ENCODE measurements around the gene KNOP1. TPM values are rescaled to one million over a fixed set of nuclear protein-coding genes. Genes with fewer than 3 reads are reported as not detected.

The KNOP1 gene
- total RNA-seq, 2 experiments from 2014 or later = 27.8 to 28.6 TPM

DNA sequence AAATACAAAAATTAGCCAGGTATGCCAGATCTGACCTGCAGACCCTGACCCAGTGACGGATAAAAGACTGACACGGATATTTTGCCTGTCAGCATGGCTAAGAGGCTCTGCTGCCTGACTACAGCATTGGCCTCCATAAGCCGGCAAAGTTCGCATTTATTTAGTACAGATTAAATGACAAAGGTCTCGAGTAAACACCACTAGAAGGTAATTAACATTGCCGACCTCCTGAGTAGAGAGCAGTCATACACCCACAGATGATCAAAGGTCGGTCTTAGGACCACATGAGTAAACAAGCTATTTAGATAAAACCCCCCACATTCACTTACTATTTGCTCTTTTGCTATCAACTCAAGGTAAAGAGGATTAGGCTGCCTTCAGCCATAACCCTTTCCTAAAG, 55.7 kb downstream of the KNOP1 start:
- TF ChIP-seq, protein P1, sequence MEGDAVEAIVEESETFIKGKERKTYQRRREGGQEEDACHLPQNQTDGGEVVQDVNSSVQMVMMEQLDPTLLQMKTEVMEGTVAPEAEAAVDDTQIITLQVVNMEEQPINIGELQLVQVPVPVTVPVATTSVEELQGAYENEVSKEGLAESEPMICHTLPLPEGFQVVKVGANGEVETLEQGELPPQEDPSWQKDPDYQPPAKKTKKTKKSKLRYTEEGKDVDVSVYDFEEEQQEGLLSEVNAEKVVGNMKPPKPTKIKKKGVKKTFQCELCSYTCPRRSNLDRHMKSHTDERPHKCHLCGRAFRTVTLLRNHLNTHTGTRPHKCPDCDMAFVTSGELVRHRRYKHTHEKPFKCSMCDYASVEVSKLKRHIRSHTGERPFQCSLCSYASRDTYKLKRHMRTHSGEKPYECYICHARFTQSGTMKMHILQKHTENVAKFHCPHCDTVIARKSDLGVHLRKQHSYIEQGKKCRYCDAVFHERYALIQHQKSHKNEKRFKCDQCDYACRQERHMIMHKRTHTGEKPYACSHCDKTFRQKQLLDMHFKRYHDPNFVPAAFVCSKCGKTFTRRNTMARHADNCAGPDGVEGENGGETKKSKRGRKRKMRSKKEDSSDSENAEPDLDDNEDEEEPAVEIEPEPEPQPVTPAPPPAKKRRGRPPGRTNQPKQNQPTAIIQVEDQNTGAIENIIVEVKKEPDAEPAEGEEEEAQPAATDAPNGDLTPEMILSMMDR (IDR thresholded peaks at IDR 0.05) = no peak
- Mint-ChIP-seq H3K4me3 (no peak overlapping the region), H3K36me3 (ENCODE audit: low read depth) (peaks cover 29% of the 10 kb centered on the region), H3K9me3 (peaks cover 3% of the 10 kb centered on the region), H3K27ac (no peak overlapping the region), H3K4me1 (ENCODE audit: low read depth) (peaks cover 5% of the 10 kb centered on the region), H3K27me3 (no peaks in the 10 kb centered on the region)
- ATAC-seq (no peak), DNase-seq (no peak)
- intact Hi-C loops (cut with micrococcal nuclease) = no loop called here
- CTCF ChIA-PET = interaction anchor here (0.8 to 1.0 kb wide), 2 partner anchors 10 to 26 kb away, joined by 3 read pairs; no protein-coding TSS in a partner anchor
- POLR2A ChIA-PET = interaction anchor here (0.6 kb wide), 1 partner anchor 26 kb away, joined by 3 read pairs; no protein-coding TSS in a partner anchor

DNA sequence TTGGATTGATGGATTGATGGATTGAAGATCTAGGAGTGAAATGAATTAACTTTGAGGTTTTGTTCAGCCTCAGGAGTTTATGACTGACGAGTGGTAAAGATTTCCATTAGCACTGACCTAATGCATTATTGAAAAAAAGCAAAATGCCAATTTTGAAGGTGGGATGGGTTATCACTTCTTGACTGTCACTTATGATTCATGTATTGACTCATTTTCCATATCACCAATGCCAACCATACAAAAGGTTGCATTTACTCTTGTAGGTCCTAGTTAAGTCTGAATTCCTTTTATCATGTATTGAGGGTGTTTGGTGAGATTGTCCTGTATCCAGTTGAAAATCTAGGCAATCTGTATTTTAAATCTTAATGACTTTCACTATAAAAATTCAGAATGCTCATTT, 57.6 kb downstream of the KNOP1 start:
- POLR2A ChIA-PET = no interaction called here
- Mint-ChIP-seq H3K36me3 (ENCODE audit: low read depth) (peaks cover 29% of the 10 kb centered on the region), H3K9me3 (peaks cover 3% of the 10 kb centered on the region), H3K27ac (no peak overlapping the region), H3K4me1 (ENCODE audit: low read depth) (peaks cover 5% of the 10 kb centered on the region), H3K4me3 (no peak overlapping the region), H3K27me3 (no peaks in the 10 kb centered on the region)
- TF ChIP-seq, protein P1 (IDR thresholded peaks at IDR 0.05) = no peak
- CTCF ChIA-PET = no interaction called here
- ATAC-seq (peak; percentile 71), DNase-seq (no peak)
- intact Hi-C loops (cut with micrococcal nuclease) = no loop called here

DNA sequence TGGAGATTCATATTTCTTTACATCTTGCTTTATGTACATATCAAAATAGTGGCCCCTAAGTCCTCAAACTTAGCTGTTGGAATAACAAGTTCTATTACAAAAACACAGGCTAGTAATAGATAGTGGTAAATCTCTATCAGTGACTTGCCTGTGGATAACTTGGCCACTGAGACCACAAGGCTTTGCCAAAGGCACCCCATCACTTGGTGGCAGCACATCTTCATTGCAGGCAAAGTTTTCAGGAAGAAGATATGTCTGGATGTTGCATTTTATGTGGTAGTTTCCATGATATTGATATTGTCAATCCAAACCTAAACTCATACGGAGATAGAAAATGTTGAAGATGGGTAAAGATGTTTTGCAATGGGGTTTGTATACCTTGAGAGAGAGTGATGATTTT, 58.5 kb downstream of the KNOP1 start:
- POLR2A ChIA-PET = no interaction called here
- DNase-seq (no peak), ATAC-seq (no peak)
- CTCF ChIA-PET = no interaction called here
- Mint-ChIP-seq H3K27me3 (no peaks in the 10 kb centered on the region), H3K36me3 (ENCODE audit: low read depth) (peaks cover 30% of the 10 kb centered on the region), H3K4me3 (no peak overlapping the region), H3K9me3 (no peaks in the 10 kb centered on the region), H3K27ac (no peak overlapping the region), H3K4me1 (ENCODE audit: low read depth) (peaks cover 5% of the 10 kb centered on the region)
- TF ChIP-seq, protein P1 (IDR thresholded peaks at IDR 0.05) = no peak
- intact Hi-C loops (cut with micrococcal nuclease) = no loop called here

DNA sequence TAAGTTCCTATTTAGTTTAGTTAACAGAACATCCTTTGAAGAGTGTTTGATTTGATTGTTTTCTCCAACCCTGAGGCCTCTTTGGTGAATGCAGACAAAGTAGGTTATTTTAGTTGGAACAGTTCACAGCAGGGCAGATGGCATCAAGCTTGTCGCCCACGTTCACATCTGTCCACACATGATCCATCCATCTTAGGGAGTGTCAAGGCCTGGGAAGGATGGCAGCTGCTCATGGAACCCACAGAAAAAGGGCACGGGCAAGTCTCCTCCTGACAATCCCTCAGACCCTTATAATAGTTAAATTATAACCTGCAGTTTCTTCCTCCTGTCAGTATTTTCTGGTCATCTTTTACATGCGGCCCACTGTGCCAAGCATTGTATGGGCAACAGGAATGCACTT, 60.2 kb downstream of the KNOP1 start:
- Mint-ChIP-seq H3K36me3 (ENCODE audit: low read depth) (peaks cover 32% of the 10 kb centered on the region), H3K9me3 (no peaks in the 10 kb centered on the region), H3K4me1 (ENCODE audit: low read depth) (peaks cover 5% of the 10 kb centered on the region), H3K27me3 (no peaks in the 10 kb centered on the region), H3K27ac (no peak overlapping the region), H3K4me3 (no peak overlapping the region)
- no peak for DNase-seq
- CTCF ChIA-PET = no interaction called here
- ATAC-seq = no peak
- POLR2A ChIA-PET = no interaction called here
- TF ChIP-seq, protein P1 (IDR thresholded peaks at IDR 0.05) = no peak
- intact Hi-C loops (cut with micrococcal nuclease) = no loop called here

DNA sequence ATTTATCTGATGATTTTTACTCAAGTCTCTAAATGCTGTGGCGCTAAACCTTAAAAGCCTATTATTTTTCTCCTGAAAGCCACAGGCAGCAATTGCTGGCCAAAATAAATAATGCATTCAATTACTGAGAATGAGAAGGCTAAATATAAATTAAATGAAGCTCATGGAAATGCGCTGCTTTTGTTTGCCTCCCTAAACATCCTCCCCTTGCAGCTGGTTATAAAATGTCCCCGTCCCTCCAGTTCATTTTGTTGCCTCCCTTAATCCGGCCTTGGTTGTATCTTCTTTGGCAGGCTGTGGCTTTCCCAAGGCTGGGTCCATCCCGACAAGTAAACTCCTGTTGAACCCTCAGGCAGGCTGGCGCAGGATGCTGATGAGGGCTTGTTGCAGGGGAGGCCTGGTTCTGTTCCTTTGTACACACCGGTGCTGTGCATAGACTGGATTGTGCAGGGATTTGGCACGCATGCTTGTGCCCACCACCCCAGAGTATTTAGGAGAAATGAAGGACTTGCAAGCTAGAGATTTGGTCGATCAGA, 62.7 kb downstream of the KNOP1 start:
- Mint-ChIP-seq H3K36me3 (ENCODE audit: low read depth) (peaks cover 28% of the 10 kb centered on the region), H3K4me3 (no peak overlapping the region), H3K4me1 (ENCODE audit: low read depth) (peaks cover 2% of the 10 kb centered on the region), H3K27ac (no peak overlapping the region), H3K9me3 (no peaks in the 10 kb centered on the region), H3K27me3 (no peaks in the 10 kb centered on the region)
- CTCF ChIA-PET = no interaction called here
- no peak for DNase-seq
- intact Hi-C loops (cut with micrococcal nuclease) = no loop called here
- POLR2A ChIA-PET = interaction anchor here (0.6 kb wide), 1 partner anchor 20 kb away, joined by 3 read pairs; no protein-coding TSS in a partner anchor
- ATAC-seq = no peak
- TF ChIP-seq, protein P1 (IDR thresholded peaks at IDR 0.05) = no peak
